Epithelial cell of proximal tubule (primary cell): ENCODE data around the gene RAB11FIP3. TPM values are rescaled to one million over a fixed set of nuclear protein-coding genes. Genes with fewer than 3 reads are reported as not detected.
"Not testable (repeated sequence)": the region's sequence is repeated elsewhere in the genome, so short reads cannot be mapped to it uniquely, and the experiment has no call there.

Source experiments
- DNase-seq: peaks from one replicate; pipeline ENCODE4 v3.0.0-alpha.2; 2011; ENCODE audit warnings: low read depth
- H3K4me3 ChIP-seq: 2 replicates; pipeline ENCODE4 v1.5.1; 2011; ENCODE audit warnings: low read depth, mild to moderate bottlenecking, low read length
- CTCF ChIP-seq: conservative IDR thresholded peaks from 2 replicates; pipeline ENCODE4 v1.5.1; 2012; ENCODE audit warnings: low read depth, mild to moderate bottlenecking, low read length
- total RNA-seq: library from RNA; depleted of rRNA; stranded (reverse); fragments of >200 nt; gene quantifications from 2 replicates; pipeline ENCODE4 v1.2.3, GENCODE V29; 2015

The RAB11FIP3 gene
- total RNA-seq, 1 donor from 2014 or later = 29.1 TPM

- no peak for TF ChIP-seq CTCF
- DNase-seq = no peak
Measured at GRCh38 chr16:491220-491919, 65.9 kb downstream of the RAB11FIP3 start.

GRCh38 chr16:492211-492875, 66.9 kb downstream of the RAB11FIP3 start:
- DNase-seq = no peak
- H3K4me3 ChIP-seq = no peak overlapping the region
- no peak for TF ChIP-seq CTCF

More at GRCh38 chr16:491220-491919, 65.9 kb downstream of the RAB11FIP3 start:
- H3K4me3 ChIP-seq = no peak overlapping the region

- DNase-seq, H3K4me3 ChIP-seq: not testable (repeated sequence)
Measured at GRCh38 chr16:494676-495075, 69.2 kb downstream of the RAB11FIP3 start.

GRCh38 chr16:495127-495748, 69.8 kb downstream of the RAB11FIP3 start:
- TF ChIP-seq CTCF = peak; percentile 63
- H3K4me3 ChIP-seq = no peak overlapping the region
- DNase-seq = no peak

- no peak for TF ChIP-seq CTCF
- no peak overlapping the region for H3K4me3 ChIP-seq
Measured at GRCh38 chr16:496097-496886, 70.8 kb downstream of the RAB11FIP3 start.

GRCh38 chr16:497258-497657, 71.8 kb downstream of the RAB11FIP3 start:
- H3K4me3 ChIP-seq = no peak overlapping the region
- TF ChIP-seq CTCF = no peak
- DNase-seq = no peak

More at GRCh38 chr16:496097-496886, 70.8 kb downstream of the RAB11FIP3 start:
- DNase-seq = no peak

GRCh38 chr16:499924-500323, 74.5 kb downstream of the RAB11FIP3 start:
- DNase-seq = no peak
- no peak overlapping the region for H3K4me3 ChIP-seq
- no peak for TF ChIP-seq CTCF
